22Rv1 (cell line): ENCODE data around the gene NPFF.

Experiments
- CTCF ChIP-seq: fragments of 450-650 bp; IDR thresholded peaks from 2 replicates; pipeline ENCODE4 v1.5.1; 2017; ENCODE audit warnings: mild to moderate bottlenecking
- ZFX ChIP-seq: fragments of 450-650 bp; IDR thresholded peaks from 2 replicates; pipeline ENCODE4 v1.6.1; 2017; ENCODE audit warnings: antibody characterized with exemption, borderline replicate concordance

GRCh38 chr12:53502983-53503728 is 4.1 kb downstream of the NPFF start:
- no peak for TF ChIP-seq CTCF
- no peak for TF ChIP-seq ZFX
